HepG2 (cell line): ENCODE measurements around the gene CCN2. TPM values are rescaled to one million over a fixed set of nuclear protein-coding genes. Genes with fewer than 3 reads are reported as not detected.

Experiments
- CHD4 ChIP-seq: fragments of 200-600 bp; sonication (generic); IDR thresholded peaks from 2 replicates; pipeline ENCODE4 v1.7.0; 2017; ENCODE audit warnings: mild to moderate bottlenecking, low read length, borderline replicate concordance
- ESRRA ChIP-seq: sonication (generic); formaldehyde crosslinking; IDR thresholded peaks from 2 replicates; pipeline ENCODE4 v1.5.1; 2020; ENCODE audit warnings: mild to moderate bottlenecking, low read depth, missing genetic modification reagents
- HMG20A ChIP-seq: IDR thresholded peaks from 2 replicates; pipeline ENCODE4 v1.6.1; 2016; ENCODE audit warnings: borderline replicate concordance
- KDM3A ChIP-seq: IDR thresholded peaks from 2 replicates; pipeline ENCODE4 v1.6.1; 2018; ENCODE audit warnings: low read depth, missing compliant biosample characterization
- KDM4B ChIP-seq: sonication (generic); formaldehyde crosslinking; IDR thresholded peaks from 2 replicates; pipeline ENCODE4 v1.4.0; 2020; ENCODE audit warnings: missing genetic modification reagents
- KMT2A ChIP-seq: sonication (generic); formaldehyde crosslinking; IDR thresholded peaks from 2 replicates; pipeline ENCODE4 v1.4.0; 2020; ENCODE audit warnings: missing genetic modification reagents
- ONECUT2 ChIP-seq: sonication (generic); formaldehyde crosslinking; IDR thresholded peaks from 2 replicates; pipeline ENCODE4 v1.4.0; 2020; ENCODE audit warnings: missing genetic modification reagents
- TAF1 ChIP-seq: sonication (generic); formaldehyde crosslinking; IDR thresholded peaks from 2 replicates; pipeline ENCODE4 v1.4.0; 2020; ENCODE audit warnings: missing genetic modification reagents
- ZNF83 ChIP-seq: sonication (generic); formaldehyde crosslinking; IDR thresholded peaks from 2 replicates; pipeline ENCODE4 v1.4.0; 2020; ENCODE audit warnings: missing genetic modification reagents, mild to moderate bottlenecking, borderline replicate concordance
- polyA plus RNA-seq, 8 experiments: library from polyadenylated mRNA; depleted of rRNA in 3 of 8; stranded (reverse) in 7 of 8; unstranded in 1 of 8; fragments of >200 nt; fragmentation: Illumina TruSeq in 4 of 8; extraction: Trizol in 4 of 8; gene quantifications; 2 replicates each; pipeline versions ENCODE4 v1.2.1 to v1.2.3, GENCODE V29; 2011 to 2016; ENCODE audit warnings: low read depth in 4 of 8, missing spikeins in 1 of 8, mixed read lengths in 1 of 8; ENCODE audit not compliant: insufficient read depth in 1 of 8
- total RNA-seq, 5 experiments: library from RNA; depleted of rRNA; stranded (reverse); fragments of >200 nt; fragmentation: Illumina TruSeq; extraction: Trizol; gene quantifications; 2 replicates each; pipeline ENCODE4 v1.2.3, GENCODE V29; 2016; ENCODE audit warnings: low read depth in 1 of 5
- TF ChIP-seq, protein P1 (sequence below): sonication (generic); formaldehyde crosslinking; IDR thresholded peaks from 2 replicates; pipeline ENCODE4 v1.5.0; 2020; ENCODE audit warnings: mild to moderate bottlenecking, missing genetic modification reagents, moderate library complexity
- TF ChIP-seq, protein P2 (sequence below): sonication (generic); formaldehyde crosslinking; IDR thresholded peaks from 2 replicates; pipeline ENCODE4 v1.4.0; 2020; ENCODE audit warnings: missing genetic modification reagents
- TF ChIP-seq, protein P3 (sequence below): IDR thresholded peaks from 2 replicates; pipeline ENCODE4 v1.6.1; 2018; ENCODE audit warnings: missing genetic modification reagents
- TF ChIP-seq, protein P4 (sequence below): sonication (generic); formaldehyde crosslinking; IDR thresholded peaks from 2 replicates; pipeline ENCODE4 v1.4.0; 2020; ENCODE audit warnings: missing genetic modification reagents, mild to moderate bottlenecking, borderline replicate concordance
- TF ChIP-seq, protein P5 (sequence below): sonication (generic); formaldehyde crosslinking; IDR thresholded peaks from 2 replicates; pipeline ENCODE4 v1.8.0; 2022; ENCODE audit warnings: missing genetic modification reagents, mild to moderate bottlenecking, borderline replicate concordance
- TF ChIP-seq, protein P6 (sequence below): sonication (generic); formaldehyde crosslinking; IDR thresholded peaks from 2 replicates; pipeline ENCODE4 v1.5.0; 2020; ENCODE audit warnings: missing genetic modification reagents

CCN2 gene
- total and polyA plus RNA-seq, 2 of the 13 experiments (the other 11 are each of a cell fraction or from before 2014, with no cell fraction given) = 34.7 to 316 TPM

DNA sequence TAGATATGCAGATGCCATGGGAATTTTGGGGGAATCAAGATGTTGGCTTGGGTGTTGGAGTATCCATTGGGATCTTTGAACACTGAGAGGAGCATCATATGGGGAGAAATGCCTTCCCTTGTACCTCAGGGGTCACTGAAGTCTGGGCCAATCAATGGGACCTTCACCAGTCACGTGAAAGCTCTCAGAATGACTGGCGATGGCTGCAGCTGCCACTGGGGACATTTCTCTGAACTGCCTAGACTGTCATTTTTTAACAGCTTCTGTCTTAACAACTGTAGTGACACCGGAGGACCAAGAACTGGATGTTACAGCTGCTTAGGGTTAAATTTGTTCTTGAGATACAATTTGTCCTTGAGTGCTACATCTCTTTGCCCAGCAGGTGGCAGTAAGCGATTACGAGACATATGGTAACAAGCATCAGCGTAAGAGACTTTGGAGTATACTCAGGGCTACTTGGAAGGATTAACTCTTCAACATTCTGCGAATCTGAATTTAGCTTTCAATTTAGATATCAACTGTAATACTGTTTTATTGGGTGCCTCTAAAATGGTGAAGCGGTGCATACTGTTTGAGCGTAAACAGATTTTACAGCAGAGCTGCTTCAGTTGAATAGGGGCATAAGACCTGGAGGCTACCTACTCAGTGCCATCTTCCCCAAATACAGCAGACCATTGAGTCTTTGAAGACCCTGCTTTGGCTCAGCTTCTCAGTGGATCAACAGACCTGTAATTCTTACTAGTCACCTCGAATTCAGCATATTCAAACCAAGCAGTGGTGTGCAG is 36.0 kb downstream of the CCN2 start (continued):
- TF ChIP-seq, protein P1, sequence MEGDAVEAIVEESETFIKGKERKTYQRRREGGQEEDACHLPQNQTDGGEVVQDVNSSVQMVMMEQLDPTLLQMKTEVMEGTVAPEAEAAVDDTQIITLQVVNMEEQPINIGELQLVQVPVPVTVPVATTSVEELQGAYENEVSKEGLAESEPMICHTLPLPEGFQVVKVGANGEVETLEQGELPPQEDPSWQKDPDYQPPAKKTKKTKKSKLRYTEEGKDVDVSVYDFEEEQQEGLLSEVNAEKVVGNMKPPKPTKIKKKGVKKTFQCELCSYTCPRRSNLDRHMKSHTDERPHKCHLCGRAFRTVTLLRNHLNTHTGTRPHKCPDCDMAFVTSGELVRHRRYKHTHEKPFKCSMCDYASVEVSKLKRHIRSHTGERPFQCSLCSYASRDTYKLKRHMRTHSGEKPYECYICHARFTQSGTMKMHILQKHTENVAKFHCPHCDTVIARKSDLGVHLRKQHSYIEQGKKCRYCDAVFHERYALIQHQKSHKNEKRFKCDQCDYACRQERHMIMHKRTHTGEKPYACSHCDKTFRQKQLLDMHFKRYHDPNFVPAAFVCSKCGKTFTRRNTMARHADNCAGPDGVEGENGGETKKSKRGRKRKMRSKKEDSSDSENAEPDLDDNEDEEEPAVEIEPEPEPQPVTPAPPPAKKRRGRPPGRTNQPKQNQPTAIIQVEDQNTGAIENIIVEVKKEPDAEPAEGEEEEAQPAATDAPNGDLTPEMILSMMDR (CRISPR knock-in tag) = peak; percentile 90
- TF ChIP-seq, protein P2, sequence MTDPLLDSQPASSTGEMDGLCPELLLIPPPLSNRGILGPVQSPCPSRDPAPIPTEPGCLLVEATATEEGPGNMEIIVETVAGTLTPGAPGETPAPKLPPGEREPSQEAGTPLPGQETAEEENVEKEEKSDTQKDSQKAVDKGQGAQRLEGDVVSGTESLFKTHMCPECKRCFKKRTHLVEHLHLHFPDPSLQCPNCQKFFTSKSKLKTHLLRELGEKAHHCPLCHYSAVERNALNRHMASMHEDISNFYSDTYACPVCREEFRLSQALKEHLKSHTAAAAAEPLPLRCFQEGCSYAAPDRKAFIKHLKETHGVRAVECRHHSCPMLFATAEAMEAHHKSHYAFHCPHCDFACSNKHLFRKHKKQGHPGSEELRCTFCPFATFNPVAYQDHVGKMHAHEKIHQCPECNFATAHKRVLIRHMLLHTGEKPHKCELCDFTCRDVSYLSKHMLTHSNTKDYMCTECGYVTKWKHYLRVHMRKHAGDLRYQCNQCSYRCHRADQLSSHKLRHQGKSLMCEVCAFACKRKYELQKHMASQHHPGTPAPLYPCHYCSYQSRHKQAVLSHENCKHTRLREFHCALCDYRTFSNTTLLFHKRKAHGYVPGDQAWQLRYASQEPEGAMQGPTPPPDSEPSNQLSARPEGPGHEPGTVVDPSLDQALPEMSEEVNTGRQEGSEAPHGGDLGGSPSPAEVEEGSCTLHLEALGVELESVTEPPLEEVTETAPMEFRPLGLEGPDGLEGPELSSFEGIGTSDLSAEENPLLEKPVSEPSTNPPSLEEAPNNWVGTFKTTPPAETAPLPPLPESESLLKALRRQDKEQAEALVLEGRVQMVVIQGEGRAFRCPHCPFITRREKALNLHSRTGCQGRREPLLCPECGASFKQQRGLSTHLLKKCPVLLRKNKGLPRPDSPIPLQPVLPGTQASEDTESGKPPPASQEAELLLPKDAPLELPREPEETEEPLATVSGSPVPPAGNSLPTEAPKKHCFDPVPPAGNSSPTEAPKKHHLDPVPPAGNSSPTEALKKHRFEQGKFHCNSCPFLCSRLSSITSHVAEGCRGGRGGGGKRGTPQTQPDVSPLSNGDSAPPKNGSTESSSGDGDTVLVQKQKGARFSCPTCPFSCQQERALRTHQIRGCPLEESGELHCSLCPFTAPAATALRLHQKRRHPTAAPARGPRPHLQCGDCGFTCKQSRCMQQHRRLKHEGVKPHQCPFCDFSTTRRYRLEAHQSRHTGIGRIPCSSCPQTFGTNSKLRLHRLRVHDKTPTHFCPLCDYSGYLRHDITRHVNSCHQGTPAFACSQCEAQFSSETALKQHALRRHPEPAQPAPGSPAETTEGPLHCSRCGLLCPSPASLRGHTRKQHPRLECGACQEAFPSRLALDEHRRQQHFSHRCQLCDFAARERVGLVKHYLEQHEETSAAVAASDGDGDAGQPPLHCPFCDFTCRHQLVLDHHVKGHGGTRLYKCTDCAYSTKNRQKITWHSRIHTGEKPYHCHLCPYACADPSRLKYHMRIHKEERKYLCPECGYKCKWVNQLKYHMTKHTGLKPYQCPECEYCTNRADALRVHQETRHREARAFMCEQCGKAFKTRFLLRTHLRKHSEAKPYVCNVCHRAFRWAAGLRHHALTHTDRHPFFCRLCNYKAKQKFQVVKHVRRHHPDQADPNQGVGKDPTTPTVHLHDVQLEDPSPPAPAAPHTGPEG (CRISPR knock-in tag) = no peak
- no peak for TF ChIP-seq ESRRA (CRISPR knock-in tag)
- TF ChIP-seq, protein P3, sequence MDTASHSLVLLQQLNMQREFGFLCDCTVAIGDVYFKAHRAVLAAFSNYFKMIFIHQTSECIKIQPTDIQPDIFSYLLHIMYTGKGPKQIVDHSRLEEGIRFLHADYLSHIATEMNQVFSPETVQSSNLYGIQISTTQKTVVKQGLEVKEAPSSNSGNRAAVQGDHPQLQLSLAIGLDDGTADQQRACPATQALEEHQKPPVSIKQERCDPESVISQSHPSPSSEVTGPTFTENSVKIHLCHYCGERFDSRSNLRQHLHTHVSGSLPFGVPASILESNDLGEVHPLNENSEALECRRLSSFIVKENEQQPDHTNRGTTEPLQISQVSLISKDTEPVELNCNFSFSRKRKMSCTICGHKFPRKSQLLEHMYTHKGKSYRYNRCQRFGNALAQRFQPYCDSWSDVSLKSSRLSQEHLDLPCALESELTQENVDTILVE (CRISPR knock-in tag) = peak; percentile 53; the same call in 1 of the 2 replicates
- TF ChIP-seq, protein P4, sequence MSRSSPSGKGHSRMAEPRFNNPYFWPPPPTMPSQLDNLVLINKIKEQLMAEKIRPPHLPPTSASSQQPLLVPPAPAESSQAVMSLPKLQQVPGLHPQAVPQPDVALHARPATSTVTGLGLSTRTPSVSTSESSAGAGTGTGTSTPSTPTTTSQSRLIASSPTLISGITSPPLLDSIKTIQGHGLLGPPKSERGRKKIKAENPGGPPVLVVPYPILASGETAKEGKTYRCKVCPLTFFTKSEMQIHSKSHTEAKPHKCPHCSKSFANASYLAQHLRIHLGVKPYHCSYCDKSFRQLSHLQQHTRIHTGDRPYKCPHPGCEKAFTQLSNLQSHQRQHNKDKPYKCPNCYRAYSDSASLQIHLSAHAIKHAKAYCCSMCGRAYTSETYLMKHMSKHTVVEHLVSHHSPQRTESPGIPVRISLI (CRISPR knock-in tag) = no peak
- TF ChIP-seq, protein P5, sequence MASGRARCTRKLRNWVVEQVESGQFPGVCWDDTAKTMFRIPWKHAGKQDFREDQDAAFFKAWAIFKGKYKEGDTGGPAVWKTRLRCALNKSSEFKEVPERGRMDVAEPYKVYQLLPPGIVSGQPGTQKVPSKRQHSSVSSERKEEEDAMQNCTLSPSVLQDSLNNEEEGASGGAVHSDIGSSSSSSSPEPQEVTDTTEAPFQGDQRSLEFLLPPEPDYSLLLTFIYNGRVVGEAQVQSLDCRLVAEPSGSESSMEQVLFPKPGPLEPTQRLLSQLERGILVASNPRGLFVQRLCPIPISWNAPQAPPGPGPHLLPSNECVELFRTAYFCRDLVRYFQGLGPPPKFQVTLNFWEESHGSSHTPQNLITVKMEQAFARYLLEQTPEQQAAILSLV (CRISPR knock-in tag) = no peak
- no peak for TF ChIP-seq ZNF83 (CRISPR knock-in tag)
- TF ChIP-seq ONECUT2 (CRISPR knock-in tag) = no peak
- 0 out of 2 replicates have a peak, but pooled peaks have one; percentile 41 for TF ChIP-seq KDM4B (CRISPR knock-in tag)
- TF ChIP-seq HMG20A = 0 out of 2 replicates have a peak, but pooled peaks have one; percentile 6
- TF ChIP-seq KMT2A (CRISPR knock-in tag) = no peak
- TF ChIP-seq CHD4 = no peak
- TF ChIP-seq TAF1 (CRISPR knock-in tag) = no peak
- TF ChIP-seq KDM3A (CRISPR knock-in tag) = 0 out of 2 replicates have a peak, but pooled peaks have one; percentile 54
- TF ChIP-seq, protein P6, sequence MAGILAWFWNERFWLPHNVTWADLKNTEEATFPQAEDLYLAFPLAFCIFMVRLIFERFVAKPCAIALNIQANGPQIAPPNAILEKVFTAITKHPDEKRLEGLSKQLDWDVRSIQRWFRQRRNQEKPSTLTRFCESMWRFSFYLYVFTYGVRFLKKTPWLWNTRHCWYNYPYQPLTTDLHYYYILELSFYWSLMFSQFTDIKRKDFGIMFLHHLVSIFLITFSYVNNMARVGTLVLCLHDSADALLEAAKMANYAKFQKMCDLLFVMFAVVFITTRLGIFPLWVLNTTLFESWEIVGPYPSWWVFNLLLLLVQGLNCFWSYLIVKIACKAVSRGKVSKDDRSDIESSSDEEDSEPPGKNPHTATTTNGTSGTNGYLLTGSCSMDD (CRISPR knock-in tag) = no peak
